RWPE2 (cell line): ENCODE measurements around the gene IRX4.
A peak's percentile ranks its signal among the peaks of the same experiment; 100 is the strongest.
"Not testable (repeated sequence)": the region's sequence is repeated elsewhere in the genome, so short reads cannot be mapped to it uniquely, and the experiment has no call there.

Source experiments
- ATAC-seq: fragments of 200-7000 bp; cut with Tn5 transposase; 3 replicates; pipeline ENCODE4 v1.9.1; 2021; ENCODE audit warnings: low read depth
- DNase-seq: peaks from one replicate; pipeline ENCODE4 v3.0.0-alpha.2; 2020; ENCODE audit warnings: low spot score
- H3K27ac ChIP-seq: fragments of 450-650 bp; 2 replicates; pipeline ENCODE4 v1.5.1; 2017; ENCODE audit warnings: mild to moderate bottlenecking; ENCODE audit not compliant: poor library complexity, severe bottlenecking
- H3K27me3 ChIP-seq: fragments of 250-450 bp; sonication (Bioruptor Pico); 2 replicates; pipeline ENCODE4 v1.5.1; 2021; ENCODE audit warnings: mild to moderate bottlenecking, moderate library complexity; ENCODE audit not compliant: insufficient read depth, poor library complexity, severe bottlenecking
- H3K36me3 ChIP-seq: fragments of 250-450 bp; sonication (Bioruptor Pico); 2 replicates; pipeline ENCODE4 v1.5.1; 2020; ENCODE audit warnings: low read depth, mild to moderate bottlenecking, moderate library complexity
- H3K4me1 ChIP-seq: fragments of 250-450 bp; sonication (Bioruptor Pico); 2 replicates; pipeline ENCODE4 v1.5.1; 2021; ENCODE audit warnings: mild to moderate bottlenecking, moderate library complexity; ENCODE audit not compliant: insufficient read depth, poor library complexity, severe bottlenecking
- H3K4me3 ChIP-seq: fragments of 250-450 bp; sonication (Bioruptor Pico); 2 replicates; pipeline ENCODE4 v1.5.1; 2021; ENCODE audit warnings: mild to moderate bottlenecking, moderate library complexity; ENCODE audit not compliant: severe bottlenecking
- H3K9me3 ChIP-seq: fragments of 250-450 bp; sonication (Bioruptor Pico); 2 replicates; pipeline ENCODE4 v1.5.1; 2021; ENCODE audit warnings: mild to moderate bottlenecking, moderate library complexity; ENCODE audit not compliant: severe bottlenecking
- TF ChIP-seq, protein P1 (sequence below): fragments of 450-650 bp; IDR thresholded peaks from one replicate; pipeline ENCODE4 v1.5.1; 2017; ENCODE audit warnings: mild to moderate bottlenecking, moderate library complexity; ENCODE audit not compliant: poor library complexity, severe bottlenecking

The IRX4 gene

GRCh38 chr5:1844708-1845436 lies 37.9 kb downstream of the IRX4 start:
- peaks cover 7% of the 10 kb centered on the region for H3K27me3 ChIP-seq
- no peak for DNase-seq
- no peaks in the 10 kb centered on the region for H3K4me1 ChIP-seq
- no peak overlapping the region for H3K27ac ChIP-seq
- TF ChIP-seq, protein P1, sequence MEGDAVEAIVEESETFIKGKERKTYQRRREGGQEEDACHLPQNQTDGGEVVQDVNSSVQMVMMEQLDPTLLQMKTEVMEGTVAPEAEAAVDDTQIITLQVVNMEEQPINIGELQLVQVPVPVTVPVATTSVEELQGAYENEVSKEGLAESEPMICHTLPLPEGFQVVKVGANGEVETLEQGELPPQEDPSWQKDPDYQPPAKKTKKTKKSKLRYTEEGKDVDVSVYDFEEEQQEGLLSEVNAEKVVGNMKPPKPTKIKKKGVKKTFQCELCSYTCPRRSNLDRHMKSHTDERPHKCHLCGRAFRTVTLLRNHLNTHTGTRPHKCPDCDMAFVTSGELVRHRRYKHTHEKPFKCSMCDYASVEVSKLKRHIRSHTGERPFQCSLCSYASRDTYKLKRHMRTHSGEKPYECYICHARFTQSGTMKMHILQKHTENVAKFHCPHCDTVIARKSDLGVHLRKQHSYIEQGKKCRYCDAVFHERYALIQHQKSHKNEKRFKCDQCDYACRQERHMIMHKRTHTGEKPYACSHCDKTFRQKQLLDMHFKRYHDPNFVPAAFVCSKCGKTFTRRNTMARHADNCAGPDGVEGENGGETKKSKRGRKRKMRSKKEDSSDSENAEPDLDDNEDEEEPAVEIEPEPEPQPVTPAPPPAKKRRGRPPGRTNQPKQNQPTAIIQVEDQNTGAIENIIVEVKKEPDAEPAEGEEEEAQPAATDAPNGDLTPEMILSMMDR, result no peak
- H3K4me3 ChIP-seq, result no peak overlapping the region
- ATAC-seq, result no peak; the same call in 2 of the 3 replicates
- H3K9me3 ChIP-seq, result no peaks in the 10 kb centered on the region
- H3K36me3 ChIP-seq, result no peaks in the 10 kb centered on the region

DNA sequence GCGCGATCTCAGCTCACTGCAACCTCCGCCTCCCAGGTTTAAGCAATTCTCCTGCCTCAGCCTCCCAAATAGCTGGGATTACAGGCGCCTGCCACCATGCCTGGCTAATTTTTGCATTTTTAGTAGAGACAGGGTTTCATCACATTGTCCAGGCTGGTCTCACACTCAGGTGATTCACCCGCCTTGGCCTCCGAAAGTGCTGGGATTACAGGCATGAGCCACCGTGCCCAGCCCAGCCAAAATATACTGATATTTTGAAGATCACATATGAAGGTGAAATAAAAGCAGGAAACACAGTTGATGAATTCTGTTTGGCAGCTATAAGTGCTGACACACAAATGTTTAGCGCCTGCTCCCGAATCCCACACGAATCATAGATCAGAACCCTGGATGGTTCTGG lies 39.0 kb downstream of the IRX4 start:
- H3K27me3 ChIP-seq, H3K9me3 ChIP-seq, DNase-seq, H3K36me3 ChIP-seq, H3K4me1 ChIP-seq, H3K27ac ChIP-seq, H3K4me3 ChIP-seq, ATAC-seq: not testable (repeated sequence)

- DNase-seq, result peak; percentile 2
- TF ChIP-seq, protein P1, result no peak
- H3K4me3 ChIP-seq, result no peak overlapping the region
Observed at GRCh38 chr5:1842004-1842819, 40.5 kb downstream of the IRX4 start.

DNA sequence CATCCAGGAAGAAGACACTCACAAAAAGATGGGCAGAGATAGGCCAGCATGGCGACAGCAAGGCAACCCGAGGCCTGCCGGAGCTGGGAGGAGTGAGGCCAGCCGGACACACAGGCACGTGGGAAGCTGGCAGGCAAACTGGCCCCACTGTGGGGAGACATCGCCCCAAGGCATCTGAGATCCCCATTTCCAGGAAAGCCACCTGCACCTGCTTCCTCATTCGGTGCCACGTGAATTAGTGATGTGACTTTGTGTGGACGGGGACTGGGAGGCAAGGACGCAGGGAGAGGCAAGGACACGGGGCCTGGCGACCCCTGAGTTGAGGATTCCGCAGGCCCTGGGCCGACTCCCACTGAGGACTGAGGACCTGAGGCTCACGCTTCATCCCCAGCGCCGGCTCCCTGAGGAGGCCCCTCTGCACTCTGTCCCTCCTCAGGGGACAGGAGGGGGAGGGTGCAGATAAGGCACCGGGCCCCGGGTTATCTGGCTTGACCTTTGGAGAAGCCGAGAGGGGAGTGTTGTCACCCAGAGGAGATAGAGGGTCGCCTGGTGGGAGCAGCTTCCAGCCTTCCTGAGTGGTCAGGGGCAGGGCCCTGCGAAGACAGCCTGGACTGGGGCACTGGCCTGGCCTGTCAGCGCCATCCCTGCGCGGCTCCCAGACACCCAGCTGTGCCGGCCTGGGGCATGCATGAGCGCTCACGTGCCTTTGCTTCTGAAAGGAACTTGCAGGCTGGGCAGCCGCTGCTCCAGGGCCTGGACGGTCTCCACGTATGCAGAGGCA lies 41.8 kb downstream of the IRX4 start:
- ATAC-seq, result no peak

More at GRCh38 chr5:1842004-1842819, 40.5 kb downstream of the IRX4 start:
- Histone ChIP-seq H3K36me3 (no peaks in the 10 kb centered on the region), H3K27me3 (peaks cover 7% of the 10 kb centered on the region), H3K9me3 (no peaks in the 10 kb centered on the region), H3K4me1 (no peaks in the 10 kb centered on the region), H3K27ac (no peak overlapping the region)
- ATAC-seq, result peak; percentile 19; the same call in 1 of the 3 replicates

More for the DNA sequence above, 41.8 kb downstream of the IRX4 start:
- no peak overlapping the region for H3K4me3 ChIP-seq
- no peaks in the 10 kb centered on the region for H3K36me3 ChIP-seq
- DNase-seq, result peak; percentile 67
- TF ChIP-seq, protein P1, result no peak
- H3K27me3 ChIP-seq, result peaks cover 7% of the 10 kb centered on the region
- H3K9me3 ChIP-seq, result no peaks in the 10 kb centered on the region
- H3K4me1 ChIP-seq, result no peaks in the 10 kb centered on the region
- H3K27ac ChIP-seq, result no peak overlapping the region
